ENCODE measurements around the gene PKP1.

Gene PKP1

DNA sequence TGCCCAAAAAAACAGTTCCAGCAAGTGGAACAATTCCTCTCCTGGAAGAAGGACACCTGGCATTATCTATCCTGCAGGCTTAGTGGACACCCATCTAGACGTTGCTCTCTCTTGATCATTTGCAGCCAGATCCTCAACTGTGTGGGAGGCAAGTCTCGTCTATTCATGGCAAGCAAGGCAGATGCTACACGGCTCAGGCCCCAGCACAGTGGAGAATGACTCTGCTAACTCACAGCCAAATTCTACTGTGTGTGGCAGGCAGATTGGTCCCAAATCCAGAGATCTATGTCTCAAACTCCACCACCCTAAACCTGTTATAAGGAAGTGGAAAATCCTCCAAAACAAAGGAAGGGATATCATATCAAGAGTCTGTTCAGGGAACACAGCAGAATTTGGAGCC lies 87.2 kb downstream of the PKP1 start:
- Histone ChIP-seq H3K79me2 (ENCODE audit: control insufficient read depth, insufficient read depth, low read length) (no peaks in the 10 kb centered on the region), H3K23ac (ENCODE audit: low read length) (no peak overlapping the region), H3K4me2 (ENCODE audit: low read length) (no peak overlapping the region), H3K27ac (ENCODE audit: low read depth, low read length) (no peak overlapping the region), H3K36me3 (ENCODE audit: control insufficient read depth, insufficient read depth, low read length) (no peaks in the 10 kb centered on the region), H4K5ac (ENCODE audit: low read length) (no peak overlapping the region), H2AK5ac (ENCODE audit: low read length) (no peak overlapping the region), H3K18ac (ENCODE audit: low read length) (no peak overlapping the region), H3K56ac (ENCODE audit: low read length) (no peak overlapping the region), H3K4ac (ENCODE audit: low read depth, low read length) (no peak overlapping the region), H2BK5ac (ENCODE audit: low read length) (no peak overlapping the region), H4K8ac (ENCODE audit: low read depth, low read length) (no peak overlapping the region), H2BK120ac (ENCODE audit: low read depth, low read length) (no peak overlapping the region), H3K9ac (ENCODE audit: low read length) (no peak overlapping the region), H3K79me1 (ENCODE audit: low read length) (no peaks in the 10 kb centered on the region), H2BK15ac (replicated peaks; ENCODE audit: low read depth) (no peak overlapping the region), H3K4me3 (ENCODE audit: low read length) (no peak overlapping the region), H3K27me3 (ENCODE audit: insufficient read depth, low read length, poor library complexity) (no peaks in the 10 kb centered on the region), H3K4me1 (ENCODE audit: control insufficient read depth, low read depth, low read length) (peaks cover 8% of the 10 kb centered on the region)
- WGBS (ENCODE audit: extremely low coverage, insufficient coverage, low lambda C conversion rate): no CpG with 5 or more reads among the region's 3 CpGs
- no peak for DNase-seq

DNA sequence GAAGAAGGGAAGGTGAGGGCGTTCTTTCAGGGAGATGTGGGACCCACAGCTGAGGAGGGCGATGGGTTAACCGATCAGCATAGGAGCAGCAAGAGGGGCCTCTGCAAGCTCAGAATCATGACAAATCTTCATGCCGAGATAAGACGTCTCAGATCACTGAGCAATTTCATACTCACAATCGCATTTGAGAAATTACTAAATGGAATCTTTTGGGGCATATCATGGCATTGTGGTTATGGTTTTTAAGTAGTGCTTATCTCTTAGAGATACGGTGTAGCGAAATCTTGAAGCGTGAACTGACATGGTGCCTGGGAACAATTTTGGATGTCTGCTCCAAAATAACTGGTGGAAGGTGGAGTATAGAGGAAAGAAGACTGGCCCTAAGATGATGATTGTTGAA lies 88.0 kb downstream of the PKP1 start:
- Histone ChIP-seq H3K27me3 (ENCODE audit: insufficient read depth, low read length, poor library complexity) (no peaks in the 10 kb centered on the region), H4K5ac (ENCODE audit: low read length) (no peak overlapping the region), H3K36me3 (ENCODE audit: control insufficient read depth, insufficient read depth, low read length) (no peaks in the 10 kb centered on the region), H3K4me2 (ENCODE audit: low read length) (no peak overlapping the region), H3K18ac (ENCODE audit: low read length) (no peak overlapping the region), H4K8ac (ENCODE audit: low read depth, low read length) (no peak overlapping the region), H2BK5ac (ENCODE audit: low read length) (no peak overlapping the region), H3K27ac (ENCODE audit: low read depth, low read length) (no peak overlapping the region), H3K79me1 (ENCODE audit: low read length) (no peaks in the 10 kb centered on the region), H3K4ac (ENCODE audit: low read depth, low read length) (no peak overlapping the region), H2AK5ac (ENCODE audit: low read length) (no peak overlapping the region), H3K56ac (ENCODE audit: low read length) (no peak overlapping the region), H3K4me3 (ENCODE audit: low read length) (no peak overlapping the region), H3K9ac (ENCODE audit: low read length) (no peak overlapping the region), H2BK15ac (replicated peaks; ENCODE audit: low read depth) (no peak overlapping the region), H3K23ac (ENCODE audit: low read length) (no peak overlapping the region), H3K4me1 (ENCODE audit: control insufficient read depth, low read depth, low read length) (peaks cover 15% of the 10 kb centered on the region), H3K79me2 (ENCODE audit: control insufficient read depth, insufficient read depth, low read length) (no peaks in the 10 kb centered on the region), H2BK120ac (ENCODE audit: low read depth, low read length) (no peak overlapping the region)
- DNase-seq: no peak
- no CpG with 5 or more reads among the region's 9 CpGs for WGBS (ENCODE audit: extremely low coverage, insufficient coverage, low lambda C conversion rate)

DNA sequence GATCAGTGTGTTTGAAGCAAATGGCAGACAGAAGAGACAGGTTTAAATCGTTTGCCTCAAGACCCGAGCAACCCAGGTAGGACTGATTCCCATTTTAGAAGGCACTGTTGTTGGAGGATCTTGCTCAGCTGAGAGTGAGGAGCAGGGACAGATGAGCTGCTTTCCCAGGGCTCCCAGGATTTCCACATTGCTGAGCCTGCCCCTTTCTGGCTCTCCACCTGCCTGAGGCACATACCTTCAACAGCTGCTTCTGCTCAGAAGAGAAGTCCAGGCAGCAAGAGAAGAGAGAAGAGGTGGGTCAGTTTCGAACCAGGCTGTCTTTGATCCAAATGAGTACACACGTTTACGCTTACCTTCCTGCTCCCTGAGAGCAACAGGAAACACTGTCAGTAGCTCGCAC lies 88.5 kb downstream of the PKP1 start:
- WGBS (ENCODE audit: extremely low coverage, insufficient coverage, low lambda C conversion rate): no CpG with 5 or more reads among the region's 6 CpGs
- no peak overlapping the region for H3K27ac ChIP-seq (ENCODE audit: low read depth, low read length)
- no peak overlapping the region for H4K5ac ChIP-seq (ENCODE audit: low read length)
- H3K23ac ChIP-seq (ENCODE audit: low read length): no peak overlapping the region
- no peak for DNase-seq
- H3K4me3 ChIP-seq (ENCODE audit: low read length): no peak overlapping the region
- no peak overlapping the region for H2BK15ac ChIP-seq (replicated peaks; ENCODE audit: low read depth)
- H3K27me3 ChIP-seq (ENCODE audit: insufficient read depth, low read length, poor library complexity): no peaks in the 10 kb centered on the region
- no peak overlapping the region for H3K18ac ChIP-seq (ENCODE audit: low read length)
- H3K79me2 ChIP-seq (ENCODE audit: control insufficient read depth, insufficient read depth, low read length): no peaks in the 10 kb centered on the region
- no peaks in the 10 kb centered on the region for H3K36me3 ChIP-seq (ENCODE audit: control insufficient read depth, insufficient read depth, low read length)
- no peak overlapping the region for H2AK5ac ChIP-seq (ENCODE audit: low read length)
- peaks cover 15% of the 10 kb centered on the region for H3K4me1 ChIP-seq (ENCODE audit: control insufficient read depth, low read depth, low read length)
- H3K79me1 ChIP-seq (ENCODE audit: low read length): no peaks in the 10 kb centered on the region
- H3K4me2 ChIP-seq (ENCODE audit: low read length): no peak overlapping the region
- H3K4ac ChIP-seq (ENCODE audit: low read depth, low read length): no peak overlapping the region
- H2BK5ac ChIP-seq (ENCODE audit: low read length): no peak overlapping the region
- H3K56ac ChIP-seq (ENCODE audit: low read length): no peak overlapping the region
- no peak overlapping the region for H3K9ac ChIP-seq (ENCODE audit: low read length)
- no peak overlapping the region for H4K8ac ChIP-seq (ENCODE audit: low read depth, low read length)
- no peak overlapping the region for H2BK120ac ChIP-seq (ENCODE audit: low read depth, low read length)

DNA sequence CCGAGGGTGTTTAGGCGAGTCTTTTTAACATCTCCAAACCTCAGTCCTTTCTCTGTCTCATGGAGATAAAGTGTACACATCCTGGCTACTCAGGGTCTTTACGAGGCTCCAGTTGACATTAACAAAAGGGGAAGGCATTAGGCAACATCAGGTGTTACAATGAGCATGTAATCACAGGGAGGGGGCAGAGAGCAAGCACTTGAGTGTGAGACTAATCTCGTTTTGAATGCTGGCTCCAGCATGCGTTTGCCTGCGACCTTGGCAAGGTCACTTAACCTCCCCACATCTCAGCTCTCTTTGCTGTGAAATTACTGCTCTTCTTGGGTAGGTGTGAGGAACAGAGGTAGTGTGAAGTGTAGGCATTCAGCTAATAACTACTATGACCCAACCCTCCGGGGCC lies 91.1 kb downstream of the PKP1 start:
- Histone ChIP-seq H2BK120ac (ENCODE audit: low read depth, low read length) (no peak overlapping the region), H3K4me3 (ENCODE audit: low read length) (no peak overlapping the region), H3K36me3 (ENCODE audit: control insufficient read depth, insufficient read depth, low read length) (no peaks in the 10 kb centered on the region), H2BK15ac (replicated peaks; ENCODE audit: low read depth) (no peak overlapping the region), H3K9ac (ENCODE audit: low read length) (no peak overlapping the region), H3K56ac (ENCODE audit: low read length) (no peak overlapping the region), H3K79me2 (ENCODE audit: control insufficient read depth, insufficient read depth, low read length) (no peaks in the 10 kb centered on the region), H3K4me2 (ENCODE audit: low read length) (no peak overlapping the region), H3K79me1 (ENCODE audit: low read length) (no peaks in the 10 kb centered on the region), H4K8ac (ENCODE audit: low read depth, low read length) (no peak overlapping the region), H2BK5ac (ENCODE audit: low read length) (no peak overlapping the region), H4K5ac (ENCODE audit: low read length) (no peak overlapping the region), H3K27ac (ENCODE audit: low read depth, low read length) (no peak overlapping the region), H3K18ac (ENCODE audit: low read length) (no peak overlapping the region), H3K27me3 (ENCODE audit: insufficient read depth, low read length, poor library complexity) (no peaks in the 10 kb centered on the region), H3K23ac (ENCODE audit: low read length) (no peak overlapping the region), H3K4ac (ENCODE audit: low read depth, low read length) (no peak overlapping the region), H3K4me1 (ENCODE audit: control insufficient read depth, low read depth, low read length) (peaks cover 19% of the 10 kb centered on the region), H2AK5ac (ENCODE audit: low read length) (no peak overlapping the region)
- DNase-seq: peak; percentile 61
- WGBS (ENCODE audit: extremely low coverage, insufficient coverage, low lambda C conversion rate): no CpG with 5 or more reads among the region's 7 CpGs

DNA sequence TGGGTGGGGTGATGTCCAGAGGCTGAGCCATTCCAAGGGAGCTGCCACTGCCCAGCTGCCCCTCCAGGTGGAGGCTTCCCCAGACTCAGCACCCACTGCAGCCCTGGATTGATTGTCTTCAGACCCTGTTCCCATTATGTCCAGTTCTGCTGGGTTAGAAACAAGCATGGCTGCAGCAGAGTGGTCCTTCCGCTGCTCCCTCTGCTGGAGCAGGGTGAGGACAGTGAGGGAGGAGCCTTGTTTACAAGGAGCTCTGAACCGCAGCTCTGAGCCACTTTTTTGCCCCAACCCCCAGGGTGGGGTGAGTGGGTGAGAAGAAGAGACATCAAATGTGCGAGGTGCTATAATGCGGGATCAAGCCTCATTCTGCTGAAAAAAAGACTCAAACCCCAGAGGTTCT lies 91.9 kb downstream of the PKP1 start:
- Histone ChIP-seq H3K27me3 (ENCODE audit: insufficient read depth, low read length, poor library complexity) (no peaks in the 10 kb centered on the region), H3K79me1 (ENCODE audit: low read length) (no peaks in the 10 kb centered on the region), H3K4me2 (ENCODE audit: low read length) (no peak overlapping the region), H3K79me2 (ENCODE audit: control insufficient read depth, insufficient read depth, low read length) (no peaks in the 10 kb centered on the region), H2BK120ac (ENCODE audit: low read depth, low read length) (no peak overlapping the region), H3K9ac (ENCODE audit: low read length) (no peak overlapping the region), H4K5ac (ENCODE audit: low read length) (no peak overlapping the region), H3K23ac (ENCODE audit: low read length) (no peak overlapping the region), H3K56ac (ENCODE audit: low read length) (no peak overlapping the region), H2BK15ac (replicated peaks; ENCODE audit: low read depth) (no peak overlapping the region), H4K8ac (ENCODE audit: low read depth, low read length) (no peak overlapping the region), H3K4ac (ENCODE audit: low read depth, low read length) (no peak overlapping the region), H3K36me3 (ENCODE audit: control insufficient read depth, insufficient read depth, low read length) (no peaks in the 10 kb centered on the region), H2AK5ac (ENCODE audit: low read length) (no peak overlapping the region), H2BK5ac (ENCODE audit: low read length) (no peak overlapping the region), H3K4me3 (ENCODE audit: low read length) (no peak overlapping the region), H3K4me1 (ENCODE audit: control insufficient read depth, low read depth, low read length) (peaks cover 19% of the 10 kb centered on the region), H3K18ac (ENCODE audit: low read length) (no peak overlapping the region), H3K27ac (ENCODE audit: low read depth, low read length) (no peak overlapping the region)
- no CpG with 5 or more reads among the region's 4 CpGs for WGBS (ENCODE audit: extremely low coverage, insufficient coverage, low lambda C conversion rate)
- DNase-seq: peak; percentile 54

DNA sequence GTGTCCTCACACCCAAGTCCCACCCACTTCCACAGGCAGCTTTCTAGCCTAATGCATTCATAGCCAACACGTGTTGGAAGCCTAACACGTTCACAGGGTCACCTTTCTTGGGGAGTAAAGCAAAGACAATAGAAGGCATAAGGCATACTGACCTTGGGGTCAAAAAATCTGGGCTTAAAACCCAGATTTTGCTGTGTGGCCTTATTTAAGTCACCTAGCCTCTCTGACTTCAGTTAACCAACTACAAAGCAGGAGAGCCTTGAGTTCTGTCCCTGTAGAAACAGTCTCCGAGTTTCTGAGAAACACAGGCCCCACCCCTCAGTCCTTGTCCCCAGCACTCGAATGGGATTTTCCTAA lies 92.8 kb downstream of the PKP1 start:
- Histone ChIP-seq H3K4me2 (ENCODE audit: low read length) (peak overlapping the region; percentile 12), H4K8ac (ENCODE audit: low read depth, low read length) (no peak overlapping the region), H2BK15ac (replicated peaks; ENCODE audit: low read depth) (no peak overlapping the region), H3K4ac (ENCODE audit: low read depth, low read length) (no peak overlapping the region), H2BK5ac (ENCODE audit: low read length) (peak overlapping the region; percentile 64), H3K56ac (ENCODE audit: low read length) (peak overlapping the region; percentile 71), H2BK120ac (ENCODE audit: low read depth, low read length) (no peak overlapping the region), H3K4me3 (ENCODE audit: low read length) (no peak overlapping the region), H3K9ac (ENCODE audit: low read length) (peak overlapping the region; percentile 42), H2AK5ac (ENCODE audit: low read length) (peak overlapping the region; percentile 28), H3K18ac (ENCODE audit: low read length) (peak overlapping the region; percentile 18), H3K79me1 (ENCODE audit: low read length) (no peaks in the 10 kb centered on the region), H3K79me2 (ENCODE audit: control insufficient read depth, insufficient read depth, low read length) (no peaks in the 10 kb centered on the region), H3K27me3 (ENCODE audit: insufficient read depth, low read length, poor library complexity) (no peaks in the 10 kb centered on the region), H3K4me1 (ENCODE audit: control insufficient read depth, low read depth, low read length) (peaks cover 19% of the 10 kb centered on the region), H3K36me3 (ENCODE audit: control insufficient read depth, insufficient read depth, low read length) (no peaks in the 10 kb centered on the region), H3K23ac (ENCODE audit: low read length) (peak overlapping the region; percentile 89), H4K5ac (ENCODE audit: low read length) (no peak overlapping the region), H3K27ac (ENCODE audit: low read depth, low read length) (peak overlapping the region; percentile 80)
- WGBS (ENCODE audit: extremely low coverage, insufficient coverage, low lambda C conversion rate): no CpG with 5 or more reads among the region's 4 CpGs
- DNase-seq: no peak
